Measurements from ENCODE around the gene TSPAN2.

TSPAN2 gene

DNA sequence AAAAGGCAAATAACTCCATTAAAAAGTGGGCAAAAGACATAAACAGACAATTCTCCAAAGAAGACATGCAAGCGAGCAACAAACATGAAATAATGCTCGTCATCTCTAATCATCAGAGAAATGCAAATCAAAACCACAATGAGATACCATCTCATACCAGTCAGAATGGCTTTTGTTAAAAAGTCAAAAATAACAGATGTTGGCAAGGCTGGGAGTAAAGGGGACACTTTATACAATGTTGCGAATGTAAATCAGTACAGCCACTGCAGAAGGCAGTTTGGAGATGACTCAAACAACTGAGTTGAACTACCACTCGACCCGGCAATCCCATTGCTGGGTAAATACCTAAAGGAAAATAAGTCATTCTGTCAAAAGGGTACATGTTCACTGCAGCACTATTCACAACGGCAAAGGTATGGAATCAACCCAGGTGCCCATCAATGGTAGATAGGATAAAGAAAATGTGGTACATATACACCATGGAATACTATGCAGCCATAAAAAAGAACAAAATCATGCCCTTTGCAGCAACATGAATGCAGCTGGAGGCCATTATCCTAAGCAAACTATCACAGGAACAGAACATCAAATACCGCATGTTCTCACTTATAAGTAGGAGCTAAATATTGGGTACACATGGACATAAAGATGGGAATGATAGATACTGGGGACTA lies 25.9 kb downstream of the TSPAN2 start:
- TF ChIP-seq CTCF (IDR thresholded peaks at IDR 0.05; ENCODE audit: low read depth, low read length), result no peak
- Histone ChIP-seq H3K36me3 (no peaks in the 10 kb centered on the region), H3K4me1 (no peaks in the 10 kb centered on the region), H3K9me3 (no peaks in the 10 kb centered on the region), H3K27me3 (no peaks in the 10 kb centered on the region), H3K4me3 (ENCODE audit: low read depth, low read length) (no peak overlapping the region)
- no peak for DNase-seq

GRCh38 chr1:115062542-115063004 lies 26.7 kb downstream of the TSPAN2 start:
- Histone ChIP-seq H3K4me3 (ENCODE audit: low read depth, low read length) (no peak overlapping the region), H3K9me3 (no peaks in the 10 kb centered on the region), H3K36me3 (no peaks in the 10 kb centered on the region), H3K27me3 (no peaks in the 10 kb centered on the region), H3K4me1 (no peaks in the 10 kb centered on the region)
- no peak for TF ChIP-seq CTCF (IDR thresholded peaks at IDR 0.05; ENCODE audit: low read depth, low read length)
- no peak for DNase-seq

DNA sequence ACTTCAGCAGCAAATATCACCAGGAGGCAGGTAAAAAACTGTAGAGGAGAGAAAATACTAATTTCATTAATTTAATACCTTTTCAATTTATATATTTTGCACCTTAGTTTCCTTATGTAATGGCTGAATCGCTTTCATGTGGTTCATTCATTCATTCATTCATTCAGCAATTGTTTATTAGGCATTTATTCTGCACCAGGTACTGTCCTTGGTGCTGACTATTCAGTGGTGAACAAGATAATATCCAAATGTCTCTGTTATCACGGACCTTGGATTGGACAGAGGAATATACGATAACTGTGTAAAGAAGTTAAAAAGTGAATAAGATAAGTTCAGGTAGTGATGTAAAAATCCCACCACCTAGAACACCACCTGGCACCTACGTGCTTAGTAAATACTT lies 28.8 kb downstream of the TSPAN2 start:
- no peaks in the 10 kb centered on the region for H3K36me3 ChIP-seq

GRCh38 chr1:115059316-115059715 lies 30.0 kb downstream of the TSPAN2 start:
- no peaks in the 10 kb centered on the region for H3K4me1 ChIP-seq
- H3K4me3 ChIP-seq (ENCODE audit: low read depth, low read length), result no peak overlapping the region
- H3K9me3 ChIP-seq, result no peaks in the 10 kb centered on the region
- H3K27me3 ChIP-seq, result no peaks in the 10 kb centered on the region; the same call in 1 of the 2 replicates
- H3K36me3 ChIP-seq, result no peaks in the 10 kb centered on the region
- TF ChIP-seq CTCF (IDR thresholded peaks at IDR 0.05; ENCODE audit: low read depth, low read length), result no peak
- DNase-seq, result no peak

More for the DNA sequence above, 28.8 kb downstream of the TSPAN2 start:
- no peaks in the 10 kb centered on the region; the same call in 1 of the 2 replicates for H3K27me3 ChIP-seq
- H3K4me1 ChIP-seq, result no peaks in the 10 kb centered on the region
- TF ChIP-seq CTCF (IDR thresholded peaks at IDR 0.05; ENCODE audit: low read depth, low read length), result no peak
- no peak for DNase-seq
- no peaks in the 10 kb centered on the region for H3K9me3 ChIP-seq
- no peak overlapping the region for H3K4me3 ChIP-seq (ENCODE audit: low read depth, low read length)

DNA sequence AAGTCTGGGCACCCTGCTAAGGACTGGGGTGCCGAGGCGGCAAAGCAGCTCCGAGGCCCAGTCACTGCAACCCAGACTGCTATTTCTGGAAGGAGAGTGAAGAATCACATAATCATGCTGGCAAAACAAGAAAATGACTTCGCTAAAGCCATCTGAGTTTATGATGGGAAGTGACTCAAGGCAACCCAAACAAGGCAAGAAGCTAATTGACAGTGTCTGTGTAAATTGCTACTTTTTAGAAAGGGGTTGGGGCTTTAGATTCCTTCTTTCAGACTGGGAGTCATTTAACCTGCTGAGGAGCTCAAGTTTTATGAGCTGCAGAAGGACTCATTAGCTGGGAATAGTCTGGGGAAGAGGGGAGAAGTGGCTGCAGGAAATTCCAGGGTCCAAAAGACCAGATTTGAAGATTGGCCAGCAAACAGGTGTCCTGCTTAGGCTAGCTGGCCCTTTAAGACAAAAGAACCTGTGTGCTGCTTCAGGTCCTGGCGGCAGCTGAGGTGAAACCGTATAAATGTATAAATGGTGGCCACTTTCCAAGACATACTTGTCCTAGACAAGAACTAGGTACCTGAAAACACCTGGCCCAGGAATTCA lies 31.5 kb downstream of the TSPAN2 start:
- TF ChIP-seq CTCF (IDR thresholded peaks at IDR 0.05; ENCODE audit: low read depth, low read length), result no peak
- DNase-seq, result no peak

GRCh38 chr1:115056395-115056798 lies 32.9 kb downstream of the TSPAN2 start:
- DNase-seq, result no peak
- Histone ChIP-seq H3K9me3 (no peaks in the 10 kb centered on the region), H3K4me3 (ENCODE audit: low read depth, low read length) (no peak overlapping the region), H3K27me3 (peaks cover 3% of the 10 kb centered on the region), H3K36me3 (no peaks in the 10 kb centered on the region), H3K4me1 (no peaks in the 10 kb centered on the region)
- TF ChIP-seq CTCF (IDR thresholded peaks at IDR 0.05; ENCODE audit: low read depth, low read length), result no peak

More for the DNA sequence above, 31.5 kb downstream of the TSPAN2 start:
- Histone ChIP-seq H3K4me1 (no peaks in the 10 kb centered on the region), H3K36me3 (no peaks in the 10 kb centered on the region), H3K27me3 (no peaks in the 10 kb centered on the region; the same call in 1 of the 2 replicates), H3K9me3 (no peaks in the 10 kb centered on the region), H3K4me3 (ENCODE audit: low read depth, low read length) (no peak overlapping the region)

All from BE2C (cell line).